Superior temporal gyrus (tissue), 1 donor: ENCODE measurements around the gene CXCR4.
"Not testable (repeated sequence)": the region's sequence is repeated elsewhere in the genome, so short reads cannot be mapped to it uniquely, and the experiment has no call there.

Source experiments
- DNase-seq: peaks from one replicate; pipeline ENCODE4 v3.0.0-alpha.2; 2016; ENCODE audit errors: extremely low spot score

The CXCR4 gene

DNA sequence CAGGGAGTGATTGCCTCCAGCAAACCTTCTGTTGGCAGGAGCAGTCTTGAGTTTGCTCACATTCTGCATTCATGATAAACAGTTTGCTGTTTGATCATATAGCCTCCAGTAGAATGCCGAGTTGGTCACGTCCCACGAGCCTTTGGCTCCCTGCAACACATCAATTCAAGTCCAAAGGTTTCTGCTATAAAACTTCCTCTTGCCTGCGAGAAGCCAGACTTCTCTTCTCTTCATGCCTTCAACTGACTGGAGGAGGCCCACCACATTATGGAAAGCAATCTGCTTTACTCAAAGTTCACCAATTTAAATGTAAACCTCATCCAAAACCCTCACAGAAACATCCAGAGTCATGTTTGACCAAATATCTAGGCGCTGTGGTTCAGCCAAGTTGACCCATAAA lies 40.8 kb downstream of the CXCR4 start:
- DNase-seq: no peak

DNA sequence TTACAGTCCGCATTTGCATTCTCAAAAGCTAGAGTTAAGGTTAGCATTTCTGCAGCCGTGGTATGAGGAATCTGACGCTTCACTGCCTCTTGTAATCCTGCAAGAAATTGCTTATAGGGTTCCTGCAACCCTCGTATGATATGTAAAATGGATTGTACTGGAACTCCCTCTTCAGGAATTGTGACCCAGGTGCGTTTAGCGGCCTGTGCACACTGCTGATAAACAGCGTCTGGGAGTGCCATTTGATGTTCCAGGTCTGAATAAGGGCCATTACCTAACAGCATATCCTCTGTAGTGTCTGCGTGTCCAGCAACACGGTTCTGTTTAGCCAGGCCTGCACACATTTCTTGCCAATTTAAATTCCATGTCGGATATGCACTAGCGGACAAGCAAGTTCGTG lies 42.5 kb downstream of the CXCR4 start:
- DNase-seq: no peak

DNA sequence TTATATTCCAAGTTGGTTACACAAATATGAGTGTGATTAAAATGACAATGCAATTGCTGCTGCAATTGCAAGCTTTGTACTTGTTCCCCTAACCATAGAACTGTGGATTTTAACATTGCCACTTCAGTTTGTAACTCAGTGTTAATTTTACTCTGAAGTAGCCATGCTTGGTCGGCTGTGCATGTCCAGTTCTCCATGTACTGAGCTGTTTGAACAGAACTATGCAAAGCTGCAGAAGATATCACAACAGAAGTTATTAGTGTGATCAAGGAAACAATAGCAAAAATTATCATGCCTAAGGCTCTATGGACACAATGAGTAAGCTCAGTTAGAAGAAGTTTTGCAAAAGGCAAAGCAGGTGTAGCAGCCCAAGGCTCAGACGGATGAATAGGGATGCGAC lies 45.3 kb downstream of the CXCR4 start:
- no peak for DNase-seq

- not testable (repeated sequence) for DNase-seq
Measured at GRCh38 chr2:136071887-136072286, 46.1 kb downstream of the CXCR4 start.

DNA sequence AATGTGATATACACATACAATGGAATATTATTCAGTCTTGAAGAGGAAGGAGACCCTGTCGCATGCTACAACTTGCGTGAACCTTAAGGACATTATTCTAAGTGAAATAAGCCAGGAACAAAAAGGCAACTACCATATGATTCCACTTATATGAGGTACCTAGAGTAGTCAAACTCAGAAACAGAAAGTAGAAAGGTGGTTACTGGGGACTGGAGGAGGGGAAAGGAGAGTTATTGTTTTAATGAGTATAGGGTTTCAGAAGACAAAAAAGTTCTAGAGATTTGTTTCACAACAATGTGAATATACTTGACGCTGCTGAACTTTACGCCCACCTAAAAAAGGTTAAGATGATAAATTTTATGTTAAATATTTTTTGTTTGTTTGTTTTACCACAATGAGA lies 47.0 kb downstream of the CXCR4 start:
- DNase-seq: no peak

- DNase-seq: no peak
Measured at GRCh38 chr2:136069773-136070172, 48.2 kb downstream of the CXCR4 start.

- no peak for DNase-seq
Measured at GRCh38 chr2:136068581-136069227, 49.2 kb downstream of the CXCR4 start.

DNA sequence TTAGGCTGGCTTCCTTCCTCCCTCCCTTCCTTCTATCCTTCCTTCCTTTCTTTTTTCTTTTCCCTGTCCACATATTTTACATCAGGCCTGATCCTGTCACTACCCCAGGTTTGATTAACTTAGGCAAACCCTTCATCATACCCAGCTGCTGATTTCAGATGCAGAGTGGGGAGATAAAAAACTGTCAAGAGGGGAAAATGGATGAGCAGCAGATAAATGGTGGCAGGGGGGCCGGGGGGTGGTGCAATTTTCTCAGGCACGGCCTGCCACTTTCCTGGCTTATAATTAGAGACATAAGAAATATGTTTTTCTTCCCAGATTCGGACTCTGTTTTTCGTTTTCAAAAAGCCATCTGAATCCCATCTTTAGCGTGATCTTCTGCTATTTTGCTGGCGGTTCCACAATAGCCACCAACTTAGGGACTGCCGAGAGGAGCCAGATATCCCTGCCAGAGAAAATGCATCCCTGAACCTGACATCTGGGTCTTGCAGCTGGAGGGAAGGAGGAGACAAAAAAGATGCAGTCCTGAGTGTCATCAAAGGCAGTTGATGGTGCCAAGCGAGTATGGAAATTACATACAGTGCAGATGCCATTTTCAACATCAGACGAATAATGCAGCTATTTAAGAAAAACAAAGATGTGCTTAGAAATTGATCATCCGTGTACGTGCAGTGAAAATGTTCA lies 49.9 kb downstream of the CXCR4 start:
- peak; percentile 13 for DNase-seq

DNA sequence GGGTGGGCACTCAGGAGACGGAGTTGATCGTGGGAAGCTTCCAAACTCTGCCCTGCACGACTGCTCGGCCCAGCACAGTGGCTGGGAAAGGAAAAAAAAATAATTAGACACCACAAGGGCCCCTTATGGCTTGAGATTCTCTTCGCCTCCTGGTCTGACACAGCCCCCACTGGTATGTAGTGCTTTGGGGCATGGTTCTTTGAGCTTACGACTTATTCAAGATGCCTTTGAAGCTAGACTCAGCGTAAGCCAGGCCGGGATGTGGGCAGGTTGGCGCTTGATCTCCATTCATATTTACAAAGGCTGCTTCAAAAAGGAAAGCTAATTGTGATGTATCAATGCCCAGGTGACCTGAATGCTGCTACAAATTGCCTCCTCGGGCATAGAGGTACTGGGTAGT lies 50.5 kb downstream of the CXCR4 start:
- no peak for DNase-seq

- no peak for DNase-seq
Measured at GRCh38 chr2:136065907-136066306, 52.0 kb downstream of the CXCR4 start.

DNA sequence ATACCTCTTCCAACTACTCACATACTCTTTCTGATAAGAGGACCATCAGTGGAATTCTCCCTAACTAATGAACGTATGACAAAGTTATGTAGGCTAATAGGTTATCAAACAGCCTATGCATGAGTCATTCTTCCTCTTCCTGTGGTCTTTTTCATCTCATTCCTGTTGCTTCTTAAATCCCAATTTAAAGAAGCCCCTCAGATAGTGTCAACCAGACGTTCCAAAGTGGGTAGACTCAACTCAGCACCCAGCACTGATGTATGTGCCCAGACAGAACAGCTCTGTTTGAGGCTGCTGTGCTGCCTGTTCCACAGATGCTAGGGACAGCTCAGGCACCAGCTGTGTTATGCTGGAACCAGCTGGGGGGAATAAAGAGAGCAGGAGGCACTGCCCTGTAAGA lies 52.6 kb downstream of the CXCR4 start:
- no peak for DNase-seq
